Superior temporal gyrus (tissue), 1 donor: Measurements from ENCODE around the gene RRAGB.
"Not testable (repeated sequence)": the region's sequence is repeated elsewhere in the genome, so short reads cannot be mapped to it uniquely, and the experiment has no call there.

Experiments
- DNase-seq: peaks from one replicate; pipeline ENCODE4 v3.0.0-alpha.2; 2016; ENCODE audit errors: extremely low spot score

The RRAGB gene

GRCh38 chrX:55767100-55767499 is 49.6 kb downstream of the RRAGB start:
- no peak for DNase-seq

- not testable (repeated sequence) for DNase-seq
Observed at GRCh38 chrX:55774419-55774818, 56.9 kb downstream of the RRAGB start.

DNA sequence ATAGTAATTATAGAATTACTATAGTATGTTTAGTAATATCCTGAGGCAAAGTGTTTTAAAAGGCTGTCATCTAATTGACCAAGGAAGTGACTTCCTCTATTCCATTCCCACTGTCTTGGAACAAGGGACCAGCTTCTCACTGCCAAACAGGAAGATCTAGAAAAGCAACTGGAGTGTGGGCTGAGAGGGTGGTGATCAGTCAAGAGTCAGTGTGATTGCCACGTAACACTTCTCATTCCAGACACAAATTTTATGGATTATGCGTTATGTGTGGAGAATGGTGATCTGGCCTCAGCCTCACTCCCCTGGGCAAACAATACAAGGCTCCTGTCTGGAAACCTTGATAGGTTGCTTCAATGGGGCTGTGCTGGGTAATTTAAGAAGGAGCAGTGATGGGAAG is 60.0 kb downstream of the RRAGB start:
- no peak for DNase-seq

GRCh38 chrX:55778322-55778721 is 60.8 kb downstream of the RRAGB start:
- no peak for DNase-seq

GRCh38 chrX:55783723-55784122 is 66.2 kb downstream of the RRAGB start:
- DNase-seq: no peak

- DNase-seq: no peak
Observed at GRCh38 chrX:55787063-55787462, 69.5 kb downstream of the RRAGB start.

GRCh38 chrX:55787727-55788126 is 70.2 kb downstream of the RRAGB start:
- no peak for DNase-seq

DNA sequence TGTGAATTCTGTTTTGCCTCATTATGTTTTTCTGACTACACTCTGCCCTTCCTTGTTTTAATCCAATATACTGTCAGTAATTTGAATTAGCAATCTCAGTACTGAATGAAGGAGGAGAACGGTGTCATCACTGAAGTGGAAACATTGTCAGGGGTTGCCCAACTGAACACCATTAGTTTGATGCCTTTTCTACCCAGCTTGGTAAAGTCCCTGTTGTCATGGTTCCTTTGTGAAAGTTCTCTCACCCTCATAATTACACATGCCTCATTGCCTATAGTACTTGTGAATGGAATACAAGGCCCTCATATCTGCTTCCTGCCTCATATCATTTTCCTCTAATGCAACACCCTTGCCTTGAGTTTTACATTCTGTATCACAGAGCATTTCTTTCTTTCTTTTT is 76.9 kb downstream of the RRAGB start:
- DNase-seq: no peak

- no peak for DNase-seq
Observed at GRCh38 chrX:55796496-55796895, 78.9 kb downstream of the RRAGB start.

DNA sequence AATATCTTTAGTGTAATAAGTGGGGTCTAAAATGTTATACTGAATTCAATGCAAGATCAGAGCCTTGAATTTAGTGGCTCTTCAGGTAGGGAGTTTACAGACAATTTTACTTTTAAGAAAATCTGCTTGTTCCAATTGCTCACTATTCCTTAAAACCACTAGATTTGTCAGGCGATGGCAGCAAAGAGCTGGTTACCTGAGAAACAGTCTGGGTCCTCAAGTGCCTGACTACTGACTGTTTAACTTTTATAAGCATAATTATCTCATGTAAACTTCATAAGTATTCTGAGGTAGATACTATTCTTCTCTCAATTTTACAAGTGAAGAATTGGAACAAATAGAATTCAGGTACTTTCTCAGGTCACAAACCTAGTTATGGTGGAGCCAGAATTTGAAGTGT is 84.3 kb downstream of the RRAGB start:
- no peak for DNase-seq
